ENCODE data around the gene RPLP1. TPM values are rescaled to one million over a fixed set of nuclear protein-coding genes. Genes with fewer than 3 reads are reported as not detected.

The RPLP1 gene
- total RNA-seq, 6 experiments from 2014 or later: 164 to 536 (median 471) TPM

DNA sequence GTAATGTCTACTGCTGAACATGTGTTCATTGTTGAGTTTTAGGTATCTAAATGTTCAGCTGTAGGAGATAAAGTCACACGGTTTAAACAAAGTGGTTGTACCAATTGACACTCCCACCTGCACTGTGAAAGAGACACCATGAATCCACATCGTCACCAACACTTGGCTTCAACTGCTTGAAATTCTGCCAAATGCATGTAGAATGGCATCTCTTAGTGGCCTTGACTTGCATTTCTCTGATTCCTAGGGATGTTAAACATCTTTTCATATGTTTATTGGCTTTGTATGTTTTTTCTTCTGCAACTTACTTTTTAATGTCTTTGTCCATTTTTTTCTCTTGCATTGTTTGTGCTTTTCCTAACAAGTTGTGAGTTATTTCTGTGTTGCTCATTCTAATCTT is 43.4 kb downstream of the RPLP1 start:
- Histone ChIP-seq H3K9me3 (no peaks in the 10 kb centered on the region), H3K4me1 (peaks cover 0 to 4% (median 0%) of the 10 kb centered on the region in 4 donors), H3K27ac (no peak overlapping the region), H3K4me3 (no peak overlapping the region), H3K27me3 (no peaks in the 10 kb centered on the region), H3K36me3 (no peaks in the 10 kb centered on the region)
- WGBS (ENCODE audit: insufficient coverage, low coverage, low lambda C conversion rate, missing lambda C conversion rate): 69% methylated on average over 2 of the region's 2 CpGs
- TF ChIP-seq, protein P1, sequence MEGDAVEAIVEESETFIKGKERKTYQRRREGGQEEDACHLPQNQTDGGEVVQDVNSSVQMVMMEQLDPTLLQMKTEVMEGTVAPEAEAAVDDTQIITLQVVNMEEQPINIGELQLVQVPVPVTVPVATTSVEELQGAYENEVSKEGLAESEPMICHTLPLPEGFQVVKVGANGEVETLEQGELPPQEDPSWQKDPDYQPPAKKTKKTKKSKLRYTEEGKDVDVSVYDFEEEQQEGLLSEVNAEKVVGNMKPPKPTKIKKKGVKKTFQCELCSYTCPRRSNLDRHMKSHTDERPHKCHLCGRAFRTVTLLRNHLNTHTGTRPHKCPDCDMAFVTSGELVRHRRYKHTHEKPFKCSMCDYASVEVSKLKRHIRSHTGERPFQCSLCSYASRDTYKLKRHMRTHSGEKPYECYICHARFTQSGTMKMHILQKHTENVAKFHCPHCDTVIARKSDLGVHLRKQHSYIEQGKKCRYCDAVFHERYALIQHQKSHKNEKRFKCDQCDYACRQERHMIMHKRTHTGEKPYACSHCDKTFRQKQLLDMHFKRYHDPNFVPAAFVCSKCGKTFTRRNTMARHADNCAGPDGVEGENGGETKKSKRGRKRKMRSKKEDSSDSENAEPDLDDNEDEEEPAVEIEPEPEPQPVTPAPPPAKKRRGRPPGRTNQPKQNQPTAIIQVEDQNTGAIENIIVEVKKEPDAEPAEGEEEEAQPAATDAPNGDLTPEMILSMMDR (IDR thresholded peaks at IDR 0.05): no peak
- TF ChIP-seq POLR2A (IDR thresholded peaks at IDR 0.05): no peak
- ATAC-seq (no peak), DNase-seq (no peak)
- intact Hi-C loops (cut with DNase I): no loop called here

DNA sequence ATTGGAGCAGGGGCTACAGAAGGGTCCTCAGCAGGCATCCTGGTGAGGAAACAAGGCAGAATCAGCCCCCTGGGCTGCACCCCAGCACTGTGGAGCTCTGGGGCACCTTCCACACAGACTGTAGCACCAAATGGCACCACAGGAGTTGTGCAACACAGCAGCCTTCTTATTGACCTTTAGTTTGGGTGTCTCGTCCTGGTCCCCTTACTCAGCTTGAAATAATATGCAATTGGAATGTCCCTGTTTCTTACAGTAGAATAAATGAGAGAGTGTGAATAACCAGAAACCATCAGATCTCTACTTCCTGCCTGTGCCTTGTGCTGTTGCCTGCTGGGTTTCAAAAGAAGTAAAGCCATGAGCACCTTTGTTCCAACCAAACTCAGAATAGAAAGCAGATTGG is 44.5 kb downstream of the RPLP1 start:
- no peaks in the 10 kb centered on the region for H3K36me3 ChIP-seq
- no peaks in the 10 kb centered on the region for H3K4me1 ChIP-seq
- DNase-seq (no peak), ATAC-seq (no peak)
- H3K27ac ChIP-seq: no peak overlapping the region
- H3K4me3 ChIP-seq: no peak overlapping the region
- TF ChIP-seq POLR2A (IDR thresholded peaks at IDR 0.05): no peak
- TF ChIP-seq, protein P1 (IDR thresholded peaks at IDR 0.05): no peak
- H3K27me3 ChIP-seq: no peaks in the 10 kb centered on the region
- H3K9me3 ChIP-seq: no peaks in the 10 kb centered on the region
- 43% methylated on average over 1 of the region's 1 CpG for WGBS (ENCODE audit: insufficient coverage, low coverage, low lambda C conversion rate, missing lambda C conversion rate)
- intact Hi-C loops (cut with DNase I): no loop called here

DNA sequence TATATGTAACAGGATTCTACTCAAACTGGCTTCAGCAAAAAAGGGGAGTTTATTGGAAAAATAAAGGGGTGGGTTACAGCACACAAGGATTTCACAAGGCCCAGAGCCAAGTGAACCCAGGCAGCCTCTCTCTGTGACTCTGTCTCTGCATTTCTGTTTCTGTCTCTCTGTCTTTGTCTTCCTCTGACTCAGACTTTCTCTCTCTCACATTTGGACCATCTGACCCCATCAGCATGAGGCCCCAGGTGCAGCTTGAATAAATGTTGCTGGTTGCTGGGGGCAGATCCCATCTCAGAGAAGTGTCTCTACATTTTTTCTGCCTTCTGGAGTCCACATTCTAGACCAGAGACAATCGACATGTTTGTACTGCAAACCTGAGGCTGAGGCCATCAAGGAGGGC is 45.0 kb downstream of the RPLP1 start:
- Histone ChIP-seq H3K36me3 (no peaks in the 10 kb centered on the region), H3K9me3 (no peaks in the 10 kb centered on the region), H3K27me3 (no peaks in the 10 kb centered on the region), H3K4me3 (no peak overlapping the region), H3K27ac (no peak overlapping the region), H3K4me1 (no peaks in the 10 kb centered on the region)
- whole genome bisulfite sequencing (ENCODE audit: insufficient coverage, low coverage, low lambda C conversion rate, missing lambda C conversion rate): 80% methylated on average over 1 of the region's 1 CpG
- intact Hi-C loops (cut with DNase I): no loop called here
- TF ChIP-seq, protein P1 (IDR thresholded peaks at IDR 0.05): no peak
- no peak for TF ChIP-seq POLR2A (IDR thresholded peaks at IDR 0.05)
- DNase-seq (no peak), ATAC-seq (no peak)

DNA sequence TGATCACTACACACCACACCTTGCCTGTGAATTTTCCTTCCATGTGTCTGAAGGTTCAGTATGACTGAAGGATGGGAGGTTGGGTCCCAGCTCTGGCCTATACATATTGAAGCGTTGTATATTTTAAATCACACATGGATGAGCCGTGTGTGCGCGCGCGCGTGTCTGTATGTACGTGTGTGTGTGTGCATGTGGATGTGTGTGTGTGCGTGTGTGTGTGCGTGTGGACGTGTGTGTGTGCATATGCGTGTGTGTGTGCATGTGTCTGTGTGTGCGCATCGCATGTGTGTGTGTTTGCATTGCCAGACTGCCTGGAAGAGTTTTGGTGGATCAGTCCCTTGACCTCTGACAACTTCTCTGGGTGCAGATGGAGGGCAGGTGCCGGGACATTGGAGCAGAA is 45.7 kb downstream of the RPLP1 start:
- TF ChIP-seq, protein P1 (IDR thresholded peaks at IDR 0.05): no peak
- TF ChIP-seq POLR2A (IDR thresholded peaks at IDR 0.05): no peak
- intact Hi-C loops (cut with DNase I): no loop called here
- Histone ChIP-seq H3K36me3 (no peaks in the 10 kb centered on the region), H3K27ac (no peak overlapping the region), H3K4me1 (no peaks in the 10 kb centered on the region), H3K4me3 (no peak overlapping the region), H3K9me3 (no peaks in the 10 kb centered on the region), H3K27me3 (no peaks in the 10 kb centered on the region)
- no peak for ATAC-seq
- DNase-seq: no peak
- 88% methylated on average over 14 of the region's 15 CpGs for WGBS (ENCODE audit: insufficient coverage, low coverage, low lambda C conversion rate, missing lambda C conversion rate)

DNA sequence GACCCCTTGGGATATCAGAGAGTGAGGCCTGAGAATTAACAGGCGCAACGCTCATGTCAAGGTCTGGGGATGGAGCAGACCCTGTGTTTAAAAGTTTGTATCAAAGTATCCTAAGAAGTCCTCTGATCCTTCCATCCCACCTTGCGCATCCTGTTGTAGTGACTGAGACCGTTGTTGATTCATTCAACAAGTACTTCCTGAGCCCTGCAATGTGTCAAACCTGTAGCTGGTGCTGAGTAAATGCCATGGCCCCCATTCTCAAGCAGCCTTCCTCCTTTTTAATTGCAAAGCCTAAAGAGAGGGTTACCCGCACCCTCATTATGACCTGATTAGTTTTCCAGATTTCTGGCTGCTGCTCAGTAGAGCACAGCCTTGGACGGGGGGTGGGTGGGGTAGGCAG is 46.4 kb downstream of the RPLP1 start:
- Histone ChIP-seq H3K36me3 (no peaks in the 10 kb centered on the region), H3K9me3 (no peaks in the 10 kb centered on the region), H3K27me3 (no peaks in the 10 kb centered on the region), H3K4me3 (no peak overlapping the region), H3K27ac (no peak overlapping the region), H3K4me1 (no peaks in the 10 kb centered on the region)
- no peak for DNase-seq
- 91% methylated on average over 5 of the region's 6 CpGs for WGBS (ENCODE audit: insufficient coverage, low coverage, low lambda C conversion rate, missing lambda C conversion rate)
- ATAC-seq: no peak
- intact Hi-C loops (cut with DNase I): no loop called here
- TF ChIP-seq, protein P1 (IDR thresholded peaks at IDR 0.05): no peak
- no peak for TF ChIP-seq POLR2A (IDR thresholded peaks at IDR 0.05)
